ENCODE results near the gene ASB2.
A peak's percentile ranks its signal among the peaks of the same experiment; 100 is the strongest.

Gene ASB2

GRCh38 chr14:93960774-93961438 is 15.5 kb downstream of the ASB2 start:
- no peak for DNase-seq (ENCODE audit: low read depth, low spot score)

- no peak for DNase-seq (ENCODE audit: low read depth, low spot score)
These were observed 16.3 kb downstream of the ASB2 start for GRCh38 chr14:93960108-93960475.

GRCh38 chr14:93959239-93960107 is 16.9 kb downstream of the ASB2 start:
- no peak for DNase-seq (ENCODE audit: low read depth, low spot score)

GRCh38 chr14:93958567-93959238 is 17.7 kb downstream of the ASB2 start:
- no peak for DNase-seq (ENCODE audit: low read depth, low spot score)

- DNase-seq (ENCODE audit: low read depth, low spot score) = no peak
These were observed 18.4 kb downstream of the ASB2 start for GRCh38 chr14:93957751-93958566.

- DNase-seq (ENCODE audit: low read depth, low spot score) = no peak
These were observed 19.0 kb downstream of the ASB2 start for GRCh38 chr14:93957333-93957710.

GRCh38 chr14:93956514-93957332 is 19.6 kb downstream of the ASB2 start:
- DNase-seq (ENCODE audit: low read depth, low spot score) = no peak

- no peak for DNase-seq (ENCODE audit: low read depth, low spot score)
These were observed 20.4 kb downstream of the ASB2 start for GRCh38 chr14:93955850-93956481.

- no peak for DNase-seq (ENCODE audit: low read depth, low spot score)
These were observed 21.2 kb downstream of the ASB2 start for GRCh38 chr14:93954900-93955849.

GRCh38 chr14:93954516-93954830 is 21.9 kb downstream of the ASB2 start:
- DNase-seq (ENCODE audit: low read depth, low spot score) = no peak

GRCh38 chr14:93953739-93954515 is 22.4 kb downstream of the ASB2 start:
- DNase-seq (ENCODE audit: low read depth, low spot score) = no peak

- no peak for DNase-seq (ENCODE audit: low read depth, low spot score)
These were observed 23.1 kb downstream of the ASB2 start for GRCh38 chr14:93953263-93953662.

GRCh38 chr14:93952829-93953228 is 23.5 kb downstream of the ASB2 start:
- no peak for DNase-seq (ENCODE audit: low read depth, low spot score)

- DNase-seq (ENCODE audit: low read depth, low spot score) = no peak
These were observed 24.5 kb downstream of the ASB2 start for GRCh38 chr14:93951635-93952540.

- no peak for DNase-seq (ENCODE audit: low read depth, low spot score)
These were observed 25.3 kb downstream of the ASB2 start for GRCh38 chr14:93950948-93951634.

GRCh38 chr14:93949511-93950075 is 26.8 kb downstream of the ASB2 start:
- DNase-seq (ENCODE audit: low read depth, low spot score) = peak; percentile 84

GRCh38 chr14:93947282-93947681 is 29.1 kb downstream of the ASB2 start:
- no peak for DNase-seq (ENCODE audit: low read depth, low spot score)

Measured in smooth muscle cell of the brain vasculature (primary cell).